ENCODE results near the gene ST6GALNAC3. TPM values are rescaled to one million over a fixed set of nuclear protein-coding genes. Genes with fewer than 3 reads are reported as not detected.

Gene ST6GALNAC3
- total RNA-seq, 2 donors from 2014 or later: 6.3 to 7.6 TPM

GRCh38 chr1:76268341-76268740 is 193.8 kb downstream of the ST6GALNAC3 start:
- H3K9me3 Mint-ChIP-seq: no peaks in the 10 kb centered on the region
- Histone ChIP-seq H3K36me3 (ENCODE audit: control insufficient read depth, insufficient read depth, low read length) (no peaks in the 10 kb centered on the region), H3K27ac (ENCODE audit: low read depth, low read length) (no peak overlapping the region), H3K27me3 (ENCODE audit: control insufficient read depth, insufficient read depth, low read length, poor library complexity, severe bottlenecking) (no peaks in the 10 kb centered on the region), H3K4me1 (ENCODE audit: control insufficient read depth, insufficient read depth, low read length) (no peaks in the 10 kb centered on the region), H3K9me3 (ENCODE audit: control insufficient read depth, low read length) (no peaks in the 10 kb centered on the region), H3K4me3 (ENCODE audit: low read length) (no peak overlapping the region), H3K9ac (ENCODE audit: extremely low read depth, low read length, poor library complexity, severe bottlenecking) (no peak overlapping the region)
- no peak for TF ChIP-seq CTCF (conservative IDR thresholded peaks at IDR 0.05)
- no peaks in the 10 kb centered on the region for H3K27me3 Mint-ChIP-seq (ENCODE audit: insufficient read depth)
- H3K4me1 Mint-ChIP-seq: peaks cover 8% of the 10 kb centered on the region
- H3K27ac Mint-ChIP-seq: no peak overlapping the region
- no peaks in the 10 kb centered on the region for H3K36me3 Mint-ChIP-seq (ENCODE audit: low read depth)
- no peak overlapping the region for H3K4me3 Mint-ChIP-seq
- 40 to 74% methylated on average over 2 of the region's 2 CpGs for WGBS, 2 experiments (ENCODE audit: insufficient coverage in 1 of 2, insufficient read length in 1 of 2)
- DNase-seq: no peak

GRCh38 chr1:76269155-76269554 is 194.6 kb downstream of the ST6GALNAC3 start:
- Histone ChIP-seq H3K9ac (ENCODE audit: extremely low read depth, low read length, poor library complexity, severe bottlenecking) (no peak overlapping the region), H3K27ac (ENCODE audit: low read depth, low read length) (no peak overlapping the region), H3K9me3 (ENCODE audit: control insufficient read depth, low read length) (no peaks in the 10 kb centered on the region), H3K4me1 (ENCODE audit: control insufficient read depth, insufficient read depth, low read length) (no peaks in the 10 kb centered on the region), H3K27me3 (ENCODE audit: control insufficient read depth, insufficient read depth, low read length, poor library complexity, severe bottlenecking) (no peaks in the 10 kb centered on the region), H3K36me3 (ENCODE audit: control insufficient read depth, insufficient read depth, low read length) (no peaks in the 10 kb centered on the region), H3K4me3 (ENCODE audit: low read length) (no peak overlapping the region)
- TF ChIP-seq CTCF (conservative IDR thresholded peaks at IDR 0.05): no peak
- Mint-ChIP-seq H3K27me3 (ENCODE audit: insufficient read depth) (no peaks in the 10 kb centered on the region), H3K4me1 (peaks cover 6% of the 10 kb centered on the region), H3K9me3 (no peaks in the 10 kb centered on the region), H3K27ac (no peak overlapping the region), H3K36me3 (ENCODE audit: low read depth) (no peaks in the 10 kb centered on the region), H3K4me3 (no peak overlapping the region)
- 88 to 94% methylated on average over 1 of the region's 2 CpGs for WGBS, 2 experiments (ENCODE audit: insufficient coverage in 1 of 2, insufficient read length in 1 of 2)
- no peak for DNase-seq

GRCh38 chr1:76274302-76274701 is 199.8 kb downstream of the ST6GALNAC3 start:
- Histone ChIP-seq H3K4me3 (ENCODE audit: low read length) (no peak overlapping the region), H3K9me3 (ENCODE audit: control insufficient read depth, low read length) (no peaks in the 10 kb centered on the region), H3K27me3 (ENCODE audit: control insufficient read depth, insufficient read depth, low read length, poor library complexity, severe bottlenecking) (no peaks in the 10 kb centered on the region), H3K36me3 (ENCODE audit: control insufficient read depth, insufficient read depth, low read length) (no peaks in the 10 kb centered on the region), H3K4me1 (ENCODE audit: control insufficient read depth, insufficient read depth, low read length) (no peaks in the 10 kb centered on the region), H3K9ac (ENCODE audit: extremely low read depth, low read length, poor library complexity, severe bottlenecking) (no peak overlapping the region), H3K27ac (ENCODE audit: low read depth, low read length) (no peak overlapping the region)
- H3K27me3 Mint-ChIP-seq (ENCODE audit: insufficient read depth): no peaks in the 10 kb centered on the region
- no peak overlapping the region for H3K4me3 Mint-ChIP-seq
- DNase-seq: no peak
- no peak overlapping the region for H3K27ac Mint-ChIP-seq
- 88% methylated on average over 1 of the region's 1 CpG; no CpG with 5 or more reads in 1 of the 2 experiments for WGBS, 2 experiments (ENCODE audit: insufficient coverage in 1 of 2, insufficient read length in 1 of 2)
- H3K4me1 Mint-ChIP-seq: peaks cover 2% of the 10 kb centered on the region
- H3K9me3 Mint-ChIP-seq: no peaks in the 10 kb centered on the region
- TF ChIP-seq CTCF (conservative IDR thresholded peaks at IDR 0.05): no peak
- no peaks in the 10 kb centered on the region for H3K36me3 Mint-ChIP-seq (ENCODE audit: low read depth)
